ENCODE measurements around the gene SPATA6.

SPATA6 gene

GRCh38 chr1:48430832-48431231 lies 41.2 kb downstream of the SPATA6 start:
- Histone ChIP-seq H3K79me2 (ENCODE audit: insufficient read depth, low read length) (no peaks in the 10 kb centered on the region), H3F3A (ENCODE audit: low read depth) (no peaks in the 10 kb centered on the region), H3K9me3 (ENCODE audit: insufficient read depth, low read depth, low read length) (no peaks in the 10 kb centered on the region), H3K27me3 (ENCODE audit: insufficient read depth, low read length, poor library complexity, severe bottlenecking) (no peaks in the 10 kb centered on the region), H3K4me2 (ENCODE audit: low read depth, low read length, poor library complexity, severe bottlenecking) (no peak overlapping the region), H3K9me2 (replicated peaks; ENCODE audit: low read depth, low read length) (no peaks in the 10 kb centered on the region), H3K4me3 (ENCODE audit: low read length, poor library complexity, severe bottlenecking) (no peak overlapping the region), H2AFZ (ENCODE audit: low read length) (no peak overlapping the region), H3K4me1 (ENCODE audit: insufficient read depth, low read length, poor library complexity, severe bottlenecking) (no peaks in the 10 kb centered on the region), H3K36me3 (ENCODE audit: insufficient read depth, low read length) (no peaks in the 10 kb centered on the region), H4K20me1 (ENCODE audit: insufficient read depth, low read length, poor library complexity, severe bottlenecking) (no peaks in the 10 kb centered on the region), H3K9ac (ENCODE audit: low read depth, low read length, poor library complexity, severe bottlenecking) (no peak overlapping the region)
- no peak for TF ChIP-seq EZH2phosphoT487 (IDR thresholded peaks at IDR 0.05; ENCODE audit: borderline replicate concordance)
- TF ChIP-seq CTCF (conservative IDR thresholded peaks at IDR 0.05; ENCODE audit: low read length) = no peak

- TF ChIP-seq CTCF (conservative IDR thresholded peaks at IDR 0.05; ENCODE audit: low read length) = no peak
- no peak for TF ChIP-seq EZH2phosphoT487 (IDR thresholded peaks at IDR 0.05; ENCODE audit: borderline replicate concordance)
- Histone ChIP-seq H3K79me2 (ENCODE audit: insufficient read depth, low read length) (no peaks in the 10 kb centered on the region), H3K9me2 (replicated peaks; ENCODE audit: low read depth, low read length) (no peaks in the 10 kb centered on the region), H3K9me3 (ENCODE audit: insufficient read depth, low read depth, low read length) (no peaks in the 10 kb centered on the region), H3K36me3 (ENCODE audit: insufficient read depth, low read length) (no peaks in the 10 kb centered on the region), H3K4me2 (ENCODE audit: low read depth, low read length, poor library complexity, severe bottlenecking) (no peak overlapping the region), H2AFZ (ENCODE audit: low read length) (no peak overlapping the region), H3K27me3 (ENCODE audit: insufficient read depth, low read length, poor library complexity, severe bottlenecking) (no peaks in the 10 kb centered on the region), H3K9ac (ENCODE audit: low read depth, low read length, poor library complexity, severe bottlenecking) (no peak overlapping the region), H4K20me1 (ENCODE audit: insufficient read depth, low read length, poor library complexity, severe bottlenecking) (no peaks in the 10 kb centered on the region), H3K4me3 (ENCODE audit: low read length, poor library complexity, severe bottlenecking) (no peak overlapping the region), H3K4me1 (ENCODE audit: insufficient read depth, low read length, poor library complexity, severe bottlenecking) (no peaks in the 10 kb centered on the region), H3F3A (ENCODE audit: low read depth) (no peaks in the 10 kb centered on the region)
Observed at GRCh38 chr1:48422009-48422408, 50.0 kb downstream of the SPATA6 start.

- Histone ChIP-seq H3K4me2 (ENCODE audit: low read depth, low read length, poor library complexity, severe bottlenecking) (no peak overlapping the region), H2AFZ (ENCODE audit: low read length) (no peak overlapping the region), H3K36me3 (ENCODE audit: insufficient read depth, low read length) (no peaks in the 10 kb centered on the region), H3K9me2 (replicated peaks; ENCODE audit: low read depth, low read length) (no peaks in the 10 kb centered on the region), H3K79me2 (ENCODE audit: insufficient read depth, low read length) (no peaks in the 10 kb centered on the region), H3K27me3 (ENCODE audit: insufficient read depth, low read length, poor library complexity, severe bottlenecking) (no peaks in the 10 kb centered on the region), H4K20me1 (ENCODE audit: insufficient read depth, low read length, poor library complexity, severe bottlenecking) (no peaks in the 10 kb centered on the region), H3K4me3 (ENCODE audit: low read length, poor library complexity, severe bottlenecking) (no peak overlapping the region), H3K4me1 (ENCODE audit: insufficient read depth, low read length, poor library complexity, severe bottlenecking) (no peaks in the 10 kb centered on the region), H3F3A (ENCODE audit: low read depth) (no peaks in the 10 kb centered on the region), H3K9ac (ENCODE audit: low read depth, low read length, poor library complexity, severe bottlenecking) (no peak overlapping the region), H3K9me3 (ENCODE audit: insufficient read depth, low read depth, low read length) (no peaks in the 10 kb centered on the region)
- TF ChIP-seq CTCF (conservative IDR thresholded peaks at IDR 0.05; ENCODE audit: low read length) = no peak
- no peak for TF ChIP-seq EZH2phosphoT487 (IDR thresholded peaks at IDR 0.05; ENCODE audit: borderline replicate concordance)
Observed at GRCh38 chr1:48418742-48419141, 53.3 kb downstream of the SPATA6 start.
